SK-N-SH treated with all-trans-retinoic acid at 6 μM for 48 hours (cell line): ENCODE measurements around the gene NEURL1.

Experiments
- ATAC-seq: fragments of 200-7000 bp; cut with Tn5 transposase; 3 replicates; pipeline ENCODE4 v1.9.1; 2020; ENCODE audit warnings: mild to moderate bottlenecking, moderate library complexity
- ARNTL ChIP-seq: fragments of 450-650 bp; formaldehyde crosslinking; IDR thresholded peaks from 2 replicates; pipeline ENCODE4 v1.5.0; 2020; ENCODE audit warnings: low read depth, mild to moderate bottlenecking, moderate library complexity, borderline replicate concordance
- BACH2 ChIP-seq: fragments of 250-450 bp; sonication (Bioruptor Pico); IDR thresholded peaks from 2 replicates; pipeline ENCODE4 v1.9.0; 2021; ENCODE audit warnings: mild to moderate bottlenecking, borderline replicate concordance
- CSDC2 ChIP-seq: fragments of 250-450 bp; sonication (Bioruptor Pico); IDR thresholded peaks from 2 replicates; pipeline ENCODE4 v1.5.0; 2020; ENCODE audit warnings: mild to moderate bottlenecking, moderate library complexity
- ESRRG ChIP-seq: fragments of 250-450 bp; sonication (Bioruptor Pico); IDR thresholded peaks from 2 replicates; pipeline ENCODE4 v1.6.1; 2021; ENCODE audit warnings: mild to moderate bottlenecking
- GLIS3 ChIP-seq: fragments of 250-450 bp; sonication (Bioruptor Pico); IDR thresholded peaks from 2 replicates; pipeline ENCODE4 v1.5.0; 2020; ENCODE audit warnings: mild to moderate bottlenecking, moderate library complexity
- ISL1 ChIP-seq: fragments of 250-450 bp; sonication (Bioruptor Pico); IDR thresholded peaks from 2 replicates; pipeline ENCODE4 v2.1.2; 2022; ENCODE audit warnings: mild to moderate bottlenecking, moderate library complexity
- OSR1 ChIP-seq: fragments of 250-450 bp; sonication (Bioruptor Pico); IDR thresholded peaks from 2 replicates; pipeline ENCODE4 v1.8.0; 2022; ENCODE audit warnings: moderate library complexity, mild to moderate bottlenecking, inconsistent platforms
- SNAI2 ChIP-seq: fragments of 250-450 bp; sonication (Bioruptor Pico); IDR thresholded peaks from 2 replicates; pipeline ENCODE4 v1.5.0; 2020; ENCODE audit warnings: mild to moderate bottlenecking, moderate library complexity
- TCF4 ChIP-seq: fragments of 250-450 bp; sonication (Bioruptor Pico); IDR thresholded peaks from 2 replicates; pipeline ENCODE4 v1.8.0; 2021; ENCODE audit warnings: mild to moderate bottlenecking, moderate library complexity, borderline replicate concordance
- TOX ChIP-seq: fragments of 250-450 bp; sonication (Bioruptor Pico); IDR thresholded peaks from 2 replicates; pipeline ENCODE4 v1.8.0; 2021; ENCODE audit warnings: mild to moderate bottlenecking, moderate library complexity, borderline replicate concordance
- ZNF565 ChIP-seq: fragments of 450-650 bp; formaldehyde crosslinking; conservative IDR thresholded peaks from 2 replicates; pipeline ENCODE4 v1.5.0; 2020; ENCODE audit warnings: low read depth, mild to moderate bottlenecking, moderate library complexity
- ZNF70 ChIP-seq: fragments of 450-650 bp; formaldehyde crosslinking; IDR thresholded peaks from 2 replicates; pipeline ENCODE4 v1.5.0; 2020; ENCODE audit warnings: mild to moderate bottlenecking, moderate library complexity
- ZNF8 ChIP-seq: fragments of 450-650 bp; formaldehyde crosslinking; IDR thresholded peaks from 2 replicates; pipeline ENCODE4 v1.5.0; 2020; ENCODE audit warnings: mild to moderate bottlenecking, moderate library complexity
- TF ChIP-seq, protein P1 (sequence below): fragments of 250-450 bp; sonication (Bioruptor Pico); IDR thresholded peaks from 2 replicates; pipeline ENCODE4 v1.8.0; 2021; ENCODE audit warnings: low read depth, mild to moderate bottlenecking, moderate library complexity, borderline replicate concordance
- TF ChIP-seq, protein P2 (sequence below): fragments of 250-450 bp; sonication (Bioruptor Pico); IDR thresholded peaks from 2 replicates; pipeline ENCODE4 v1.5.1; 2020; ENCODE audit warnings: low read depth, mild to moderate bottlenecking, moderate library complexity
- TF ChIP-seq, protein P3 (sequence below): fragments of 250-450 bp; sonication (Bioruptor Pico); IDR thresholded peaks from 2 replicates; pipeline ENCODE4 v1.5.1; 2021; ENCODE audit warnings: mild to moderate bottlenecking, moderate library complexity
- TF ChIP-seq, protein P4 (sequence below): fragments of 250-450 bp; sonication (Bioruptor Pico); IDR thresholded peaks from 2 replicates; pipeline ENCODE4 v1.5.0; 2020; ENCODE audit warnings: mild to moderate bottlenecking, moderate library complexity

Gene NEURL1

DNA sequence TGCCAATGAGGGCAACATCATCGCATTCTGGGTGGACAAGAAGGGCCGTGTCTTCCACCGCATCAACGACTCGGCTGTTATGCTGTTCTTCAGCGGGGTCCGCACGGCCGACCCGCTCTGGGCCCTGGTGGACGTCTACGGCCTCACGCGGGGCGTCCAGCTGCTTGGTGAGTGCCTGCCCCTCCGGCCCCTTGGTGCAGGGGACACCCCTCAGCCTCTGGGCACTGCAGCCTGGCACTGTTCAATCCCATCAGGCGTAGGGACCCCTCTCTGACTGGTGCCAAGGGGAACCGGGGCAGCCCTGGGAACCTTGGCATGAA lies 78.1 kb downstream of the NEURL1 start:
- TF ChIP-seq, protein P1, sequence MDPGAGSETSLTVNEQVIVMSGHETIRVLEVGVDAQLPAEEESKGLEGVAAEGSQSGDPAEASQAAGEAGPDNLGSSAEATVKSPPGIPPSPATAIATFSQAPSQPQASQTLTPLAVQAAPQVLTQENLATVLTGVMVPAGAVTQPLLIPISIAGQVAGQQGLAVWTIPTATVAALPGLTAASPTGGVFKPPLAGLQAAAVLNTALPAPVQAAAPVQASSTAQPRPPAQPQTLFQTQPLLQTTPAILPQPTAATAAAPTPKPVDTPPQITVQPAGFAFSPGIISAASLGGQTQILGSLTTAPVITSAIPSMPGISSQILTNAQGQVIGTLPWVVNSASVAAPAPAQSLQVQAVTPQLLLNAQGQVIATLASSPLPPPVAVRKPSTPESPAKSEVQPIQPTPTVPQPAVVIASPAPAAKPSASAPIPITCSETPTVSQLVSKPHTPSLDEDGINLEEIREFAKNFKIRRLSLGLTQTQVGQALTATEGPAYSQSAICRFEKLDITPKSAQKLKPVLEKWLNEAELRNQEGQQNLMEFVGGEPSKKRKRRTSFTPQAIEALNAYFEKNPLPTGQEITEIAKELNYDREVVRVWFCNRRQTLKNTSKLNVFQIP (CRISPR knock-in tag): no peak
- TF ChIP-seq OSR1 (CRISPR knock-in tag) (no peak), ZNF565 (no peak), CSDC2 (no peak), ARNTL (CRISPR knock-in tag) (no peak)
- TF ChIP-seq, protein P2, sequence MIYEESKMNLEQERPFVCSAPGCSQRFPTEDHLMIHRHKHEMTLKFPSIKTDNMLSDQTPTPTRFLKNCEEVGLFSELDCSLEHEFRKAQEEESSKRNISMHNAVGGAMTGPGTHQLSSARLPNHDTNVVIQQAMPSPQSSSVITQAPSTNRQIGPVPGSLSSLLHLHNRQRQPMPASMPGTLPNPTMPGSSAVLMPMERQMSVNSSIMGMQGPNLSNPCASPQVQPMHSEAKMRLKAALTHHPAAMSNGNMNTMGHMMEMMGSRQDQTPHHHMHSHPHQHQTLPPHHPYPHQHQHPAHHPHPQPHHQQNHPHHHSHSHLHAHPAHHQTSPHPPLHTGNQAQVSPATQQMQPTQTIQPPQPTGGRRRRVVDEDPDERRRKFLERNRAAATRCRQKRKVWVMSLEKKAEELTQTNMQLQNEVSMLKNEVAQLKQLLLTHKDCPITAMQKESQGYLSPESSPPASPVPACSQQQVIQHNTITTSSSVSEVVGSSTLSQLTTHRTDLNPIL (CRISPR knock-in tag): no peak
- TF ChIP-seq, all 23 proteins: peak for 0
- ATAC-seq: no peak

DNA sequence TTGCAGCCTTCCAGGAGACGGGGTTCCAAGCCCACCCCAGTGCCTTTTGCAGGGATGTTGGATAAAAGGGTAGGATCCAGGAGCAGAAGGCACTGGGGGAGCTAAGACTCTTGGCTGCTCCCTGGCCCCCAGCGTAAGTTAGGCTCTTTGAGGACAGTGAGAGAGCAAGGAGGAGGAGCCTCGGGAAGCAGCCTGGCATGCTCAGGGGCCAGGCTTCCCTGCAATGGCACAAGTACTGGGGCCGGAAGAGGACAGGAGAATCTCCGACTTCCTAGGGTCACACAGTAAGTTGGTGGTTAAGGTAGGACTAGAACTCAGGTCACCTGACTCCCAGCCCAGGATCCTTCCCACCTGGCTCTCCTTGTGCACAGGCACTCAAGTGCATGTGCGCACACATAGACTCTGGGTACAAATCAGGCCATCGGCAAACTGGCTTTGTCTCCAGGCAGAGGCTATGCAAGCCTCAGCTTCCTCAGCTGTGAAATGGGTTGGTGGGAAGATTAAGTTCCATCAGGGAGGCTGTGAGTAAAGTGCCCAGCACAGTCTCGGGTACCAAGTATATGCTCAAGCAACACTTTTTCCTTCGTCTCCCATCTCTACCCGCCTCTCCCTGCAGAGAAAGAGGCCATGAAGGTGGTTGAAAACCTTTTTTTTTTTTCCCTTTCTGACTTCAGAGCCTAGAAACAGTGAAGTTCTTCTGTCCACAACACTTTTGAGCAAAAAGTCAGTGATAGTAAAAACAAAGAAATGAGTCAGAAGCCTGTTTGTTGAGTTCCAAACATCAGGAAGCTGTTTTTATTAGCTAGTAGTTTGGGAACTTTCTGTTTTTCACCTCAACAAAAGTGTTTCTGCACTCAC lies 79.1 kb downstream of the NEURL1 start:
- no peak for TF ChIP-seq TCF4 (CRISPR knock-in tag)
- TF ChIP-seq, protein P3, sequence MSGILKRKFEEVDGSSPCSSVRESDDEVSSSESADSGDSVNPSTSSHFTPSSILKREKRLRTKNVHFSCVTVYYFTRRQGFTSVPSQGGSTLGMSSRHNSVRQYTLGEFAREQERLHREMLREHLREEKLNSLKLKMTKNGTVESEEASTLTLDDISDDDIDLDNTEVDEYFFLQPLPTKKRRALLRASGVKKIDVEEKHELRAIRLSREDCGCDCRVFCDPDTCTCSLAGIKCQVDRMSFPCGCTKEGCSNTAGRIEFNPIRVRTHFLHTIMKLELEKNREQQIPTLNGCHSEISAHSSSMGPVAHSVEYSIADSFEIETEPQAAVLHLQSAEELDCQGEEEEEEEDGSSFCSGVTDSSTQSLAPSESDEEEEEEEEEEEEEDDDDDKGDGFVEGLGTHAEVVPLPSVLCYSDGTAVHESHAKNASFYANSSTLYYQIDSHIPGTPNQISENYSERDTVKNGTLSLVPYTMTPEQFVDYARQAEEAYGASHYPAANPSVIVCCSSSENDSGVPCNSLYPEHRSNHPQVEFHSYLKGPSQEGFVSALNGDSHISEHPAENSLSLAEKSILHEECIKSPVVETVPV: no peak
- no peak for TF ChIP-seq GLIS3 (CRISPR knock-in tag)
- TF ChIP-seq, all 23 proteins: peak for 0
- no peak for ATAC-seq

DNA sequence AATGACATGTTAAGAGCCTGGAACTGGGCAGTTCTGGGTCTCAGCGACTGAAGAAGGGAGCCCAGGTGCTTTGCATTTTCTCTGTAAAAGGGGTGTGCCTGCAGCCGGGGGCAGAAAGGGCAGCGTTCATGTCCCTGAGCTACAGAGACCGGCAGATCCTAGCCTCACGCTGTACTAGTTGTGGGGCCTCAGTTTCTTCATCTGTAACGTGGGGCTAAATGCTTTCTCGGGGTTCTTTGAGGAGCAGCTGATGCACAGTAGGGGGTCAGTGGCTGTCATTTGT lies 79.6 kb downstream of the NEURL1 start:
- no peak for ATAC-seq
- TF ChIP-seq ZNF70 (CRISPR knock-in tag): no peak
- no peak for TF ChIP-seq ZNF8
- TF ChIP-seq CSDC2: no peak
- TF ChIP-seq ESRRG (CRISPR knock-in tag): no peak

DNA sequence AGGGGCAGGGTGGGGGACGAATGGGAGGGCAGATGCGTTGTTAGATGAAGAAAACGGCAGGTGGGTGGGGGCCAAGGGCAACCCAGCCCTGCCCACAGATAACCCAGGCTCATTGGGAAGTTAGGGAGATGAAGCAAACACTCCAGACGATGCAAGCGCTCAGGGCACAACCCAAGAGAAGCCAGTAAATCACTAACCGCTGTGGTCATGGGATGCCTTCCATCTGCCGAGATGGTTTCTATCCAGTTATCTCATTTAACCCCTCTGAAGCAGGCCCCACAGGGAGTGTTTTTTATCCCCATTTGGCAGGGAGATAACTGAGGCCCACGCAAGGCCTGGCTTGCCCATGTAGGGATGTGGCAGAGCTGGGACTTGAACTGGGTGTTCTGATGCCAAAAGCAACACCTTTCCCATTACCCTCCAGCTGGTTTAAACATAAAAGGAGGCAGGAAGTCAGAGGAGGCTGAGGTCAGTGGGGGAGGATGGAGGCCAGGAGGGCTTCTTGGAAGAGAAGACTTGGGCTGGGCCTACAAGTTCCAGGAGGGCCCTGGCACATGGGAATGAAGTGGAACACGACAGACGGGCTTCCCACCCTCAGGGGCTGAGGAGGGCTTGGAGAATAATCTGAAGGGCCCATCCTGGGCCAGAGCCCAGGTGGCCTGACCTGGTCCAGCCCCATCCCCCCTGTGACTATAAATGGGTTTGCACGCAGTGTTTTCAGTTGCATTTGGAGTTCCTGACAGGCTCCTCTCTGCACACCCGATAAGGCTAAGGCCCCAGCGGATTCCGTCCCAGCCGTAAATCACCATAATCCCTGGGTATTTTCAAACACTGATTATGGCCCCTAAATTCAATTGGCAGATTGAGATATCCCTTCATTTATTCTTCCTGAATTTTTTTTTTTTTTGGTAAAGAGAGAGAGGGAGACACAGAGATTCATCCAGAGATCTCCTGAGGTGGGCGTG lies 80.9 kb downstream of the NEURL1 start:
- TF ChIP-seq ISL1 (CRISPR knock-in tag) (no peak), GLIS3 (CRISPR knock-in tag) (no peak), OSR1 (CRISPR knock-in tag) (no peak), TOX (CRISPR knock-in tag) (no peak), ZNF565 (no peak), SNAI2 (no peak), BACH2 (CRISPR knock-in tag) (no peak)
- TF ChIP-seq, protein P3: no peak
- TF ChIP-seq, protein P4, sequence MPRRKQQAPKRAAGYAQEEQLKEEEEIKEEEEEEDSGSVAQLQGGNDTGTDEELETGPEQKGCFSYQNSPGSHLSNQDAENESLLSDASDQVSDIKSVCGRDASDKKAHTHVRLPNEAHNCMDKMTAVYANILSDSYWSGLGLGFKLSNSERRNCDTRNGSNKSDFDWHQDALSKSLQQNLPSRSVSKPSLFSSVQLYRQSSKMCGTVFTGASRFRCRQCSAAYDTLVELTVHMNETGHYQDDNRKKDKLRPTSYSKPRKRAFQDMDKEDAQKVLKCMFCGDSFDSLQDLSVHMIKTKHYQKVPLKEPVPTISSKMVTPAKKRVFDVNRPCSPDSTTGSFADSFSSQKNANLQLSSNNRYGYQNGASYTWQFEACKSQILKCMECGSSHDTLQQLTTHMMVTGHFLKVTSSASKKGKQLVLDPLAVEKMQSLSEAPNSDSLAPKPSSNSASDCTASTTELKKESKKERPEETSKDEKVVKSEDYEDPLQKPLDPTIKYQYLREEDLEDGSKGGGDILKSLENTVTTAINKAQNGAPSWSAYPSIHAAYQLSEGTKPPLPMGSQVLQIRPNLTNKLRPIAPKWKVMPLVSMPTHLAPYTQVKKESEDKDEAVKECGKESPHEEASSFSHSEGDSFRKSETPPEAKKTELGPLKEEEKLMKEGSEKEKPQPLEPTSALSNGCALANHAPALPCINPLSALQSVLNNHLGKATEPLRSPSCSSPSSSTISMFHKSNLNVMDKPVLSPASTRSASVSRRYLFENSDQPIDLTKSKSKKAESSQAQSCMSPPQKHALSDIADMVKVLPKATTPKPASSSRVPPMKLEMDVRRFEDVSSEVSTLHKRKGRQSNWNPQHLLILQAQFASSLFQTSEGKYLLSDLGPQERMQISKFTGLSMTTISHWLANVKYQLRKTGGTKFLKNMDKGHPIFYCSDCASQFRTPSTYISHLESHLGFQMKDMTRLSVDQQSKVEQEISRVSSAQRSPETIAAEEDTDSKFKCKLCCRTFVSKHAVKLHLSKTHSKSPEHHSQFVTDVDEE (CRISPR knock-in tag): no peak
- TF ChIP-seq, protein P1 (CRISPR knock-in tag): no peak
- TF ChIP-seq, all 23 proteins: peak for 0
- no peak for ATAC-seq
